Neural cell (in vitro differentiated cells): ENCODE data around the gene HDLBP. TPM values are rescaled to one million over a fixed set of nuclear protein-coding genes. Genes with fewer than 3 reads are reported as not detected.

Experiments used
- H2AFZ ChIP-seq: fragments of 200-600, 300-800 bp; sonication (generic), shearing (Covaris generic); 2 replicates; pipeline ENCODE4 v1.6.0; 2014; ENCODE audit warnings: low read depth, mild to moderate bottlenecking, antibody characterized with exemption, low read length, moderate library complexity
- H3F3A ChIP-seq: fragments of 200-600 bp; shearing (Covaris generic); 2 replicates; pipeline ENCODE4 v1.6.1; 2016; ENCODE audit warnings: mild to moderate bottlenecking, moderate library complexity, mixed read lengths, antibody characterized with exemption, low read length; ENCODE audit not compliant: insufficient read depth, poor library complexity, severe bottlenecking
- H3K27ac ChIP-seq: fragments of 200-600, 300-800 bp; sonication (generic), shearing (Covaris generic); 2 replicates; pipeline ENCODE4 v1.5.1; 2014; ENCODE audit warnings: mild to moderate bottlenecking, low read length, moderate library complexity
- H3K27me3 ChIP-seq: fragments of 300-800, 200-600 bp; sonication (generic), shearing (Covaris generic); 2 replicates; pipeline ENCODE4 v1.6.0; 2014; ENCODE audit warnings: mild to moderate bottlenecking, low read depth, low read length, moderate library complexity; ENCODE audit not compliant: insufficient read depth
- H3K36me3 ChIP-seq: fragments of 300-800, 200-600 bp; sonication (generic), shearing (Covaris generic); 2 replicates; pipeline ENCODE4 v1.5.1; 2014; ENCODE audit warnings: mild to moderate bottlenecking, antibody characterized with exemption, low read length, moderate library complexity; ENCODE audit not compliant: insufficient read depth
- H3K4me2 ChIP-seq: fragments of 300-800, 200-600 bp; sonication (generic), shearing (Covaris generic); 2 replicates; pipeline ENCODE4 v1.6.0; 2014; ENCODE audit warnings: mild to moderate bottlenecking, low read length
- H3K4me3 ChIP-seq: fragments of 300-800, 200-600 bp; sonication (generic), shearing (Covaris generic); 2 replicates; pipeline ENCODE4 v1.5.1; 2014; ENCODE audit warnings: mild to moderate bottlenecking, low read length, moderate library complexity
- H3K79me2 ChIP-seq: fragments of 200-600 bp; shearing (Covaris generic); replicated peaks from 2 replicates; pipeline ENCODE4 v1.6.0; 2014; ENCODE audit warnings: mild to moderate bottlenecking, low read length, moderate library complexity; ENCODE audit not compliant: insufficient read depth
- H3K9ac ChIP-seq: fragments of 300-800, 200-600 bp; sonication (generic), shearing (Covaris generic); 2 replicates; pipeline ENCODE4 v1.6.1; 2016; ENCODE audit warnings: mild to moderate bottlenecking, low read length, mixed read lengths
- H3K9me2 ChIP-seq: fragments of 200-600 bp; shearing (Covaris generic); 2 replicates; pipeline ENCODE4 v1.6.1; 2016; ENCODE audit warnings: mild to moderate bottlenecking, low read length, mixed read lengths; ENCODE audit not compliant: insufficient read depth
- H3K9me3 ChIP-seq: fragments of 200-600, 300-800 bp; sonication (generic), shearing (Covaris generic); 2 replicates; pipeline ENCODE4 v1.6.1; 2016; ENCODE audit warnings: mild to moderate bottlenecking, mixed run types, low read length, moderate library complexity, mixed read lengths
- H4K20me1 ChIP-seq: fragments of 200-600 bp; shearing (Covaris generic); 2 replicates; pipeline ENCODE4 v1.6.1; 2016; ENCODE audit warnings: mild to moderate bottlenecking, mixed run types; ENCODE audit not compliant: insufficient read depth
- CTCF ChIP-seq: fragments of 450-650 bp; IDR thresholded peaks from 2 replicates; pipeline ENCODE4 v1.5.1; 2014; ENCODE audit warnings: antibody characterized with exemption, mild to moderate bottlenecking, moderate library complexity; ENCODE audit not compliant: poor library complexity, severe bottlenecking
- EP300 ChIP-seq: fragments of 450-650 bp; conservative IDR thresholded peaks from 2 replicates; pipeline ENCODE4 v1.6.1; 2014; ENCODE audit warnings: antibody characterized with exemption, mild to moderate bottlenecking, moderate library complexity; ENCODE audit not compliant: poor library complexity, severe bottlenecking
- EZH2 ChIP-seq: fragments of 200-600, 300-800 bp; shearing (Covaris generic), sonication (generic); IDR thresholded peaks from 2 replicates; pipeline ENCODE4 v1.6.1; 2014; ENCODE audit warnings: antibody characterized with exemption, low read length, borderline replicate concordance, mild to moderate bottlenecking; ENCODE audit not compliant: insufficient read depth, poor library complexity, severe bottlenecking
- MXI1 ChIP-seq: fragments of 450-650 bp; conservative IDR thresholded peaks from 2 replicates; pipeline ENCODE4 v1.6.1; 2014; ENCODE audit warnings: antibody characterized with exemption, mild to moderate bottlenecking; ENCODE audit not compliant: poor library complexity, severe bottlenecking
- POLR2AphosphoS5 ChIP-seq: IDR thresholded peaks from 2 replicates; pipeline ENCODE4 v1.6.1; 2012
- RAD21 ChIP-seq: fragments of 450-650 bp; conservative IDR thresholded peaks from 2 replicates; pipeline ENCODE4 v1.6.1; 2014; ENCODE audit warnings: antibody characterized with exemption, mild to moderate bottlenecking, moderate library complexity
- REST ChIP-seq: IDR thresholded peaks from 2 replicates; pipeline ENCODE4 v1.6.1; 2012; ENCODE audit warnings: borderline replicate concordance
- SMC3 ChIP-seq: fragments of 450-650 bp; conservative IDR thresholded peaks from 2 replicates; pipeline ENCODE4 v1.6.1; 2014; ENCODE audit warnings: antibody characterized with exemption, mild to moderate bottlenecking, moderate library complexity; ENCODE audit not compliant: poor library complexity
- TAF1 ChIP-seq: IDR thresholded peaks from 2 replicates; pipeline ENCODE4 v1.6.1; 2012; ENCODE audit warnings: low read depth
- polyA plus RNA-seq: library from polyadenylated mRNA; depleted of rRNA; stranded (reverse); fragments of >200 nt; gene quantifications from 2 replicates; pipeline ENCODE4 v1.2.3, GENCODE V29; 2014

HDLBP gene
- polyA plus RNA-seq, 1 donor from 2014 or later = 61.9 TPM

GRCh38 chr2:241258505-241259280 lies 56.8 kb downstream of the HDLBP start (continued):
- no peak for TF ChIP-seq RAD21
- no peak for TF ChIP-seq CTCF

- Histone ChIP-seq H3K9me3 (no peaks in the 10 kb centered on the region), H3K9me2 (no peaks in the 10 kb centered on the region), H3K79me2 (no peaks in the 10 kb centered on the region), H3K36me3 (peaks cover 18% of the 10 kb centered on the region), H2AFZ (no peak overlapping the region), H4K20me1 (no peaks in the 10 kb centered on the region), H3K9ac (no peak overlapping the region), H3F3A (no peaks in the 10 kb centered on the region), H3K4me2 (no peak overlapping the region), H3K27ac (no peak overlapping the region), H3K27me3 (no peaks in the 10 kb centered on the region), H3K4me3 (no peak overlapping the region)
- TF ChIP-seq RAD21 (peak; percentile 29), CTCF (no peak), TAF1 (no peak), REST (no peak), SMC3 (peak; percentile 23)
Observed at GRCh38 chr2:241257419-241258032, 57.9 kb downstream of the HDLBP start.

- no peak overlapping the region for H3K27ac ChIP-seq
- H3K9ac ChIP-seq = no peak overlapping the region
- H3K36me3 ChIP-seq = peaks cover 19% of the 10 kb centered on the region
- no peaks in the 10 kb centered on the region for H3F3A ChIP-seq
- H2AFZ ChIP-seq = no peak overlapping the region
- no peaks in the 10 kb centered on the region for H3K9me3 ChIP-seq
- H3K4me2 ChIP-seq = no peak overlapping the region
- no peaks in the 10 kb centered on the region for H4K20me1 ChIP-seq
- no peaks in the 10 kb centered on the region for H3K79me2 ChIP-seq
- no peak for TF ChIP-seq EP300
- TF ChIP-seq REST = no peak
- TF ChIP-seq TAF1 = no peak
- TF ChIP-seq EZH2 = no peak
- TF ChIP-seq RAD21 = no peak
- TF ChIP-seq POLR2AphosphoS5 = no peak
- TF ChIP-seq SMC3 = no peak
- no peak for TF ChIP-seq MXI1
- no peak for TF ChIP-seq CTCF
- no peaks in the 10 kb centered on the region for H3K9me2 ChIP-seq
- H3K4me3 ChIP-seq = no peak overlapping the region
- no peaks in the 10 kb centered on the region for H3K27me3 ChIP-seq
Observed at GRCh38 chr2:241256168-241256545, 59.3 kb downstream of the HDLBP start.
